AG04449 (cell line): ENCODE data around the gene NUDT16L1.

ENCODE experiments used
- CTCF ChIA-PET: fragments of 350-600 bp; formaldehyde crosslinking; extraction: SDS; loops from one replicate; lab custom pipeline; 2021; ENCODE audit warnings: antibody characterized with exemption; lab: Yijun Ruan, JAX
- POLR2A ChIA-PET: fragments of 400-600, 350-600 bp; formaldehyde crosslinking; extraction: SDS; loops from one replicate; lab custom pipeline; 2020; ENCODE audit warnings: antibody characterized with exemption, inconsistent platforms; lab: Yijun Ruan, JAX
- DNase-seq: peaks from one replicate; pipeline ENCODE4 v3.0.0-alpha.2; 2010; ENCODE audit warnings: low read depth, low spot score
- H3K4me3 ChIP-seq: 2 replicates; pipeline ENCODE4 v1.5.1; 2011; ENCODE audit warnings: low read depth, mild to moderate bottlenecking, control low read depth, low read length
- TF ChIP-seq, protein P1 (sequence below): IDR thresholded peaks from one replicate; pipeline ENCODE4 v1.5.1; 2011; ENCODE audit warnings: mild to moderate bottlenecking, moderate library complexity, low read length, control low read depth, inconsistent platforms; ENCODE audit not compliant: insufficient read depth; ENCODE audit errors: missing control alignments

The NUDT16L1 gene

GRCh38 chr16:4661661-4662060 lies 31.7 kb upstream of the NUDT16L1 start:
- TF ChIP-seq, protein P1, sequence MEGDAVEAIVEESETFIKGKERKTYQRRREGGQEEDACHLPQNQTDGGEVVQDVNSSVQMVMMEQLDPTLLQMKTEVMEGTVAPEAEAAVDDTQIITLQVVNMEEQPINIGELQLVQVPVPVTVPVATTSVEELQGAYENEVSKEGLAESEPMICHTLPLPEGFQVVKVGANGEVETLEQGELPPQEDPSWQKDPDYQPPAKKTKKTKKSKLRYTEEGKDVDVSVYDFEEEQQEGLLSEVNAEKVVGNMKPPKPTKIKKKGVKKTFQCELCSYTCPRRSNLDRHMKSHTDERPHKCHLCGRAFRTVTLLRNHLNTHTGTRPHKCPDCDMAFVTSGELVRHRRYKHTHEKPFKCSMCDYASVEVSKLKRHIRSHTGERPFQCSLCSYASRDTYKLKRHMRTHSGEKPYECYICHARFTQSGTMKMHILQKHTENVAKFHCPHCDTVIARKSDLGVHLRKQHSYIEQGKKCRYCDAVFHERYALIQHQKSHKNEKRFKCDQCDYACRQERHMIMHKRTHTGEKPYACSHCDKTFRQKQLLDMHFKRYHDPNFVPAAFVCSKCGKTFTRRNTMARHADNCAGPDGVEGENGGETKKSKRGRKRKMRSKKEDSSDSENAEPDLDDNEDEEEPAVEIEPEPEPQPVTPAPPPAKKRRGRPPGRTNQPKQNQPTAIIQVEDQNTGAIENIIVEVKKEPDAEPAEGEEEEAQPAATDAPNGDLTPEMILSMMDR, result no peak
- ChIA-PET CTCF (interaction anchor here (2.2 kb wide), 1 partner anchor 11 kb away, joined by 17 read pairs; no protein-coding TSS in a partner anchor), POLR2A (no interaction called here)
- H3K4me3 ChIP-seq, result no peak overlapping the region
- no peak for DNase-seq

DNA sequence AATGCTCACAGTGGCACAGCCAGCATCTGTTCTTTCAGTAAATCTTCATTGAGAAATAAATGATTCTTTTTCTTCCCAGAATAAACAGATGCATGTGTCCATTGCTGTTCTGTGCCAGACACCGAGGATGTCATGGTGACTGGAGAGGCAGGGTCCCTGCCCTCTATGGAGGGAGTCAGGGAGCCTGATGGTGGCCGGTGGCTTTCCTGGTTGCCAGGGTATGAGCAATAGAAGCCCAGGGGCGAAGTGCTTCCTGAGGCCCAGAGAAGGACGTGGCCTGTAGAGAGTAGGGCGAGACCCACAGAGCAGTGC lies 29.9 kb upstream of the NUDT16L1 start:
- ChIA-PET POLR2A (no interaction called here), CTCF (no interaction called here)
- TF ChIP-seq, protein P1, result no peak
- no peak overlapping the region for H3K4me3 ChIP-seq
- DNase-seq, result no peak

- DNase-seq, result no peak
- ChIA-PET CTCF (no interaction called here), POLR2A (no interaction called here)
- TF ChIP-seq, protein P1, result no peak
- H3K4me3 ChIP-seq, result no peak overlapping the region
These were observed 29.4 kb upstream of the NUDT16L1 start for GRCh38 chr16:4663777-4664465.

DNA sequence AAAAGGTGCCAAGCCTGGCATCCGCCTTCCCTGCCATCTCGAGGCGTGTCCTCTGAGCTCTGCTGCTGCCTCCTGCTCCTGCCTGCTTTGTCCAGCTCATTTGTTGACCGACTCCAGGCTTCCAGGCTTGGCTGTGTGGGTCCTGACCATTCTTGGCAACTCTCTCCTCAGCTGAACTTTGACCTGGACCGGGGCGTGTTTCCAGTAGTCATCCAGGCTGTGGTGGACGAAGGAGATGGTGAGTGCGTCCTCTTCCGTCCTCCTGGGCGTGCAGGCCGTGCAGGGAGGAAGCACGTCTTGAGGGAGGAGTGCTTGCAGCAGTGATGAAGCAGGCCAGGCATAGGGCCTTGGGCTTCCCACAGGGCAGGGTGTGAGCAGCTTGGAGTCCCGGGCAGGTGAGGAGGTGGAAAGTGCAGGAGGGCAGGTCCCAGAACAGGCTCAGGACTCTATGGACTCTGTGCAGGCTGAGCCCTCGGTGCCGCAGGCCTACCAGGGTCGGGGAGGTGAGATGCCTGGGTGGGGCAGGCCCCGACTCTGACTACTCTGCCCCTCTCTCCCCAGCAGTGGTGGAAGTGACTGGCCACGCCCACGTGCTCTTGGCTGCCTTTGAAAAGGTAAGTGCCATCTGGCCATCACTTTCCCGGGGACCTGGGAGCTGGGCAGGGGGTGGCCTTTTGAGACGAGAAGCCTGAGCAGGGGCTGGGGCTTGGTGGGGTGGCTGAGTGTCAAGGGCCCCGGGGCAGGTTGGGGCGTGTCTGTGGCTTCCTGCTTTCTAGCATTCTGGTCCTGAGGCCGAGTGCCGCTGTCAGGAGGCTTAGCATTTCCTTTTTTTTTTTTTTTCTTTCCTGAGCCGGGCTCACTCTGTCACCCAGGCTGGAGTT lies 28.6 kb upstream of the NUDT16L1 start:
- DNase-seq, result no peak
- TF ChIP-seq, protein P1, result no peak
- POLR2A ChIA-PET, result no interaction called here
- CTCF ChIA-PET, result no interaction called here
- no peak overlapping the region for H3K4me3 ChIP-seq

- H3K4me3 ChIP-seq, result no peak overlapping the region
- ChIA-PET CTCF (no interaction called here), POLR2A (no interaction called here)
These were observed 26.7 kb upstream of the NUDT16L1 start for GRCh38 chr16:4666537-4667202.

More at GRCh38 chr16:4666537-4667202, 26.7 kb upstream of the NUDT16L1 start:
- no peak for DNase-seq
- TF ChIP-seq, protein P1, result no peak
